A549 (cell line): Measurements from ENCODE around the gene GRIK4.

Experiments used
- KDM1A ChIP-seq: fragments of 200-600 bp; sonication (generic); IDR thresholded peaks from 2 replicates; pipeline ENCODE4 v1.6.1; 2016; ENCODE audit warnings: low read depth, mild to moderate bottlenecking
- MYC ChIP-seq: IDR thresholded peaks from 2 replicates; pipeline ENCODE4 v1.6.1; 2012; ENCODE audit warnings: mild to moderate bottlenecking, inconsistent platforms, low read length, improper control_type of control experiment, borderline replicate concordance
- SREBF2 ChIP-seq: fragments of 450-650 bp; IDR thresholded peaks from 2 replicates; pipeline ENCODE4 v1.6.1; 2014; ENCODE audit warnings: mild to moderate bottlenecking, moderate library complexity
- TF ChIP-seq, protein P1 (sequence below): fragments of >200 bp; sonication (Bioruptor Twin); formaldehyde crosslinking; IDR thresholded peaks from 3 replicates; pipeline ENCODE4 v1.6.1; 2016
- TF ChIP-seq, protein P2 (sequence below): fragments of >200 bp; sonication (Bioruptor Twin); formaldehyde crosslinking; IDR thresholded peaks from 3 replicates; pipeline ENCODE4 v1.5.1; 2016
- TF ChIP-seq, protein P3 (sequence below): fragments of 250-450 bp; sonication (Bioruptor Pico); IDR thresholded peaks from 2 replicates; pipeline ENCODE4 v1.5.0; 2021; ENCODE audit warnings: mild to moderate bottlenecking, moderate library complexity, borderline replicate concordance

DNA sequence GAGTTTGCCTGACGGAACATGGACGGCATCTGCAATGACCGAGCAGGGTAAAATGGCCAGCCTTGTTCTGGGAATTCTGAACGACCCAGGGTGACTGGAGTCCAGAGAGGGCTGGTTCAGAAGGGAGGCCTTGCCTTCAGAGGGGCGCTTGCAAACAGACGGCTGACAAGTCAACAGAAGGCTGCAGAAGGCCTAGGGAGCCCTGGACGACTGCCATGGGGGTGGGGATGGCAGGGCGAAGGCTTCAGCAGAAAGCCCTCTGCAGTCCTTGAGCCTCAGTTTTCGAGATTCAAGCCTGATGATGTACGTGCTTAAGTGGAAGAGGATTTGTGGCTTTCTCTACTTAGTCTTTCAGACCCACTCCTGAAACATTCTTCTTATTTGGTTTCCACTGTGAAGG lies 395.2 kb downstream of the GRIK4 start:
- TF ChIP-seq KDM1A (no peak), SREBF2 (no peak), MYC (no peak)
- TF ChIP-seq, protein P1, sequence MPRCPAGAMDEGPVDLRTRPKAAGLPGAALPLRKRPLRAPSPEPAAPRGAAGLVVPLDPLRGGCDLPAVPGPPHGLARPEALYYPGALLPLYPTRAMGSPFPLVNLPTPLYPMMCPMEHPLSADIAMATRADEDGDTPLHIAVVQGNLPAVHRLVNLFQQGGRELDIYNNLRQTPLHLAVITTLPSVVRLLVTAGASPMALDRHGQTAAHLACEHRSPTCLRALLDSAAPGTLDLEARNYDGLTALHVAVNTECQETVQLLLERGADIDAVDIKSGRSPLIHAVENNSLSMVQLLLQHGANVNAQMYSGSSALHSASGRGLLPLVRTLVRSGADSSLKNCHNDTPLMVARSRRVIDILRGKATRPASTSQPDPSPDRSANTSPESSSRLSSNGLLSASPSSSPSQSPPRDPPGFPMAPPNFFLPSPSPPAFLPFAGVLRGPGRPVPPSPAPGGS, result no peak
- TF ChIP-seq, protein P2, sequence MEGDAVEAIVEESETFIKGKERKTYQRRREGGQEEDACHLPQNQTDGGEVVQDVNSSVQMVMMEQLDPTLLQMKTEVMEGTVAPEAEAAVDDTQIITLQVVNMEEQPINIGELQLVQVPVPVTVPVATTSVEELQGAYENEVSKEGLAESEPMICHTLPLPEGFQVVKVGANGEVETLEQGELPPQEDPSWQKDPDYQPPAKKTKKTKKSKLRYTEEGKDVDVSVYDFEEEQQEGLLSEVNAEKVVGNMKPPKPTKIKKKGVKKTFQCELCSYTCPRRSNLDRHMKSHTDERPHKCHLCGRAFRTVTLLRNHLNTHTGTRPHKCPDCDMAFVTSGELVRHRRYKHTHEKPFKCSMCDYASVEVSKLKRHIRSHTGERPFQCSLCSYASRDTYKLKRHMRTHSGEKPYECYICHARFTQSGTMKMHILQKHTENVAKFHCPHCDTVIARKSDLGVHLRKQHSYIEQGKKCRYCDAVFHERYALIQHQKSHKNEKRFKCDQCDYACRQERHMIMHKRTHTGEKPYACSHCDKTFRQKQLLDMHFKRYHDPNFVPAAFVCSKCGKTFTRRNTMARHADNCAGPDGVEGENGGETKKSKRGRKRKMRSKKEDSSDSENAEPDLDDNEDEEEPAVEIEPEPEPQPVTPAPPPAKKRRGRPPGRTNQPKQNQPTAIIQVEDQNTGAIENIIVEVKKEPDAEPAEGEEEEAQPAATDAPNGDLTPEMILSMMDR, result no peak
- TF ChIP-seq, protein P3, sequence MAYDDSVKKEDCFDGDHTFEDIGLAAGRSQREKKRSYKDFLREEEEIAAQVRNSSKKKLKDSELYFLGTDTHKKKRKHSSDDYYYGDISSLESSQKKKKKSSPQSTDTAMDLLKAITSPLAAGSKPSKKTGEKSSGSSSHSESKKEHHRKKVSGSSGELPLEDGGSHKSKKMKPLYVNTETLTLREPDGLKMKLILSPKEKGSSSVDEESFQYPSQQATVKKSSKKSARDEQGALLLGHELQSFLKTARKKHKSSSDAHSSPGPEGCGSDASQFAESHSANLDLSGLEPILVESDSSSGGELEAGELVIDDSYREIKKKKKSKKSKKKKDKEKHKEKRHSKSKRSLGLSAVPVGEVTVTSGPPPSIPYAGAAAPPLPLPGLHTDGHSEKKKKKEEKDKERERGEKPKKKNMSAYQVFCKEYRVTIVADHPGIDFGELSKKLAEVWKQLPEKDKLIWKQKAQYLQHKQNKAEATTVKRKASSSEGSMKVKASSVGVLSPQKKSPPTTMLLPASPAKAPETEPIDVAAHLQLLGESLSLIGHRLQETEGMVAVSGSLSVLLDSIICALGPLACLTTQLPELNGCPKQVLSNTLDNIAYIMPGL (CRISPR knock-in tag), result no peak
